Gastrocnemius medialis (tissue), 4 donors: ENCODE data around the gene FGD5.

Source experiments
- POLR2A ChIP-seq, 2 donors: fragments of 450-650 bp; IDR thresholded peaks; one replicate each; pipeline ENCODE4 v1.6.1; 2017; ENCODE audit warnings: antibody characterized with exemption in 2 of 2, mild to moderate bottlenecking in 2 of 2, moderate library complexity in 2 of 2
- TF ChIP-seq, protein P1 (sequence below), 5 experiments: fragments of 450-650 bp in 3 of 5; fragments of 200-600 bp in 2 of 5; sonication (generic) in 2 of 5; IDR thresholded peaks in 4 of 5; conservative IDR thresholded peaks in 1 of 5; 1 replicate in 4 of 5; 2 replicates in 1 of 5; pipeline ENCODE4 v1.5.1; 2016 to 2019; ENCODE audit warnings: antibody characterized with exemption in 5 of 5, mild to moderate bottlenecking in 3 of 5, moderate library complexity in 3 of 5

DNA sequence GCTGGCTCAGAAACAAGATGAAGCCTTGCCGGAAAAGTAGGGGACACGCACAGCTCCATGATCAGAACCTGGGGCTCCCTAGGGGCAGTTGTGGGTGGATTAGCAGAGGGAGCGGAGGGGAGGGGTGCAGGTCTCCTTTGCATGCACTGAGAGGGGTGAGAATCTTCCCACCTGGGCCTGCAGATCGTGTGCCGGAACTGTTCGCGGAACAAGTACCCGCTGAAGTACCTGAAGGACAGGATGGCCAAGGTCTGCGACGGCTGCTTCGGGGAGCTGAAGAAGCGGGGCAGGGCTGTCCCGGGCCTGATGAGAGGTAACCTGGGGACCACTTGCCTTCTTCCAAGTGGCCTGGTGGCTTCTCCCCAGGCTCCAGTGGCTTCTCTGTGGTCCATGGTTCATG lies 104.1 kb downstream of the FGD5 start:
- TF ChIP-seq, protein P1, sequence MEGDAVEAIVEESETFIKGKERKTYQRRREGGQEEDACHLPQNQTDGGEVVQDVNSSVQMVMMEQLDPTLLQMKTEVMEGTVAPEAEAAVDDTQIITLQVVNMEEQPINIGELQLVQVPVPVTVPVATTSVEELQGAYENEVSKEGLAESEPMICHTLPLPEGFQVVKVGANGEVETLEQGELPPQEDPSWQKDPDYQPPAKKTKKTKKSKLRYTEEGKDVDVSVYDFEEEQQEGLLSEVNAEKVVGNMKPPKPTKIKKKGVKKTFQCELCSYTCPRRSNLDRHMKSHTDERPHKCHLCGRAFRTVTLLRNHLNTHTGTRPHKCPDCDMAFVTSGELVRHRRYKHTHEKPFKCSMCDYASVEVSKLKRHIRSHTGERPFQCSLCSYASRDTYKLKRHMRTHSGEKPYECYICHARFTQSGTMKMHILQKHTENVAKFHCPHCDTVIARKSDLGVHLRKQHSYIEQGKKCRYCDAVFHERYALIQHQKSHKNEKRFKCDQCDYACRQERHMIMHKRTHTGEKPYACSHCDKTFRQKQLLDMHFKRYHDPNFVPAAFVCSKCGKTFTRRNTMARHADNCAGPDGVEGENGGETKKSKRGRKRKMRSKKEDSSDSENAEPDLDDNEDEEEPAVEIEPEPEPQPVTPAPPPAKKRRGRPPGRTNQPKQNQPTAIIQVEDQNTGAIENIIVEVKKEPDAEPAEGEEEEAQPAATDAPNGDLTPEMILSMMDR (IDR thresholded peaks at IDR 0.05 in 4 of 5, conservative IDR thresholded peaks at IDR 0.05 in 1 of 5), result no peak
- no peak for TF ChIP-seq POLR2A (IDR thresholded peaks at IDR 0.05)
